Measurements from ENCODE around the gene ARHGEF4.

- TF ChIP-seq CTCF (IDR thresholded peaks at IDR 0.05; ENCODE audit: low read length) (no peak), EZH2 (optimal IDR thresholded peaks at IDR 0.05; ENCODE audit: low read depth, low read length) (no peak), EZH2phosphoT487 (IDR thresholded peaks at IDR 0.05; ENCODE audit: low read length) (no peak)
These were observed 15.9 kb downstream of the ARHGEF4 start for GRCh38 chr2:130852521-130853115.
